NOMO-1 treated with dmso at 0.1 percent for 144 hours (cell line): ENCODE measurements around the gene LILRA5.
"Not testable (repeated sequence)": the region's sequence is repeated elsewhere in the genome, so short reads cannot be mapped to it uniquely, and the experiment has no call there.

Source experiments
- DNase-seq: peaks from one replicate; lab custom pipeline; 2025; ENCODE audit not compliant: unreplicated experiment; lab: John Stamatoyannopoulos, UW

Gene LILRA5

DNA sequence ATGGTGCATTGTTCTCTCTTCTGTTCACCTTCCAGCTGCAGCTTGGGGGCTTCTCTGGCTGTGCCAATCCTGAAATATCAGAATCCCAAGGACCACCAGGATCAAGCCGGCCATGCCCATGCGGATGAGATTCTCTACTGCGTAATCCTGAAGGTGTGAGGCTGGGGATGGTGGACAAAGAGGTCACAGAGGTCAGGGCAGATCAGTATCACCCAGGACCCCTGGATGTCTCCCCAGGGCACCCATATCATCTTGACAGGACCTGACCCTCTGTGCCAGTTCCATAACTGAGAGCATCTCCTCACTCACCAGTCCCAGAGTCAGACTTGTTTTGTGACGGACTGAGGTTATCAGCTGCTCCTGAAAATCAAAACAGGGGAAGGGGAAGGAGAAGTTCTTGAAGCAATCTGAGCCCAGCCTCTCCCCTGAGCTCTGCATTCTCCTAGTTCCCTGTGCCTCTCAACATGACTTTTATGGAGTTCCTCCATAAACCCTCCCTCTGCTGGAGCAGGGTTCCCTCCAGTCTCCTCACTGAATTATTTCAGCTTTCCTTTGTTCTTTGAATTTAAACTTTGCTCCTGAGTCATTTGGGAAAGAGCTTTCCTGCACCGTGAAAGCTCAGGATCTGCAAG is 5.5 kb downstream of the LILRA5 start:
- no peak for DNase-seq

DNA sequence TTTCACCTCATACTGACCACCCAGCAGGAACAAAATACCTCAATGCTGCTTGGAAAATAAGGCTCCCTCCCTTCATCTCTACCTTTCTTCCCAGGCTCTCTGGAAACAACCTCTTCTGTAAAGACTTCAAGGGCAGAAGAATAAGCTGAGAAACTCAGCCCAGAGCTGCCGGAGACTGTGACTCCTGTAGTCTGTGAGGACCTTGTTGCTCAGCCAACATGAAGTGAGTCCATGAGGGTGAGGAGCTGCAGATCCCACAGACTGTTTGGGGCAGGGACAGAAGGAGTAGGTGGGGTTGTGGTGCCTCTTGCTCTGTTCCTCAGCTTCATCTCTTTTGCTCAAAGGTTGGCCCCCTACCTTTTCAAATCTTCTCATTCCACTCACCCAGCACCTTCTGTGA is 7.8 kb downstream of the LILRA5 start:
- no peak for DNase-seq

DNA sequence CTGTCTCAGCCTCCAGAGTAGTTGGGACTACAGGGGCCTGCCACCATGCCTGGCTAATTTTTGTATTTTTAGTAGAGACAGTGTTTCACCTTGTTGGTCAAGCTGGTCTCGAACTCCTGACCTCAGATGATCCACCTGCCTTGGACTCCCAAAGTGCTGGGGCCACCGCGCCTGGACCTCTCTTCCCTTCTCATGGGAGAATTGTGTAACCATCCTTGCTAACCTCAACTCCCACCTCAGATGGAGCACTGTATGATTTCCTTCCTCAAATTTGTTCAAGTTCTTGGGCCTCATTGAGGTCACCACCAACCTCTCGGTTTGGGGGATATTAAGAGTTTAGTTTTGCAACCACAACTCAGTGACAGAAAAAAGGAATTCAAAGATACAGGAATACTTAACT is 10.7 kb downstream of the LILRA5 start:
- peak; percentile 96 for DNase-seq

DNA sequence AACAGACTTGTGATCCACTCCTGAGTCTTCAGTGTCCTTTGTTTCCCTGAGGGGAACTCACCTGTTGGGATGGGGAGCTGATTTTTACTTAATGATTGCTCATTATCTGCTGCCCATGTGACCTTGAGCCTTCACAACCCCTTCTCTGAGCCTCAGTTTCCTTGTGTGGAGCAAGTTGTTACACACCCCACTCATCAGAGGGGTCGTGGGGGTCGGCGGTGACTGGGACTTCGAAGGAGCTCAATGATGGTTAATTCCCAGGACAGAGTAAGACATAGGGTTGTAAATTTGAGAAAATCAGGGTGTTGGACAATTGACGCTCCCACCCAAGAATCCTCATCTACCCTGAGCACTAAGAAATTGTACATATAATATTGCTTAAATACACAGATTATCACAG is 13.5 kb downstream of the LILRA5 start:
- DNase-seq, result no peak

DNA sequence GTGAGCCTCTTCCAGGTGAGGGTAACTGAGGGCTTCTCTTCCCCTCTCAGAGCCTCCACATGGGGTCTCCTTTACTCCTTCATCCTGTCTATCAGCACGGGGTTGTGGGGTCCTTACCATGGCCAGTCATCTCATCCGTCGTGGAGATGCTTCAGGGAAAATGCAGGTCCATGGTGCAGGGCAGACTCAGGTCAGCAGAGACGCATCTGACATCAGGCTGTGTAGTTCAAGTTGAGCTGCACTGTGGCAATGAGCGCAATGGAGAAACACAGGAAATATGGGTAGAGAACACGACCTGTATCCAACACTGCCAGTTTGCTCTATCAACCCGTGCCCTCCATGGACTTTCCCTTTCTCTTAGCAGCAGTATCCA is 13.9 kb downstream of the LILRA5 start:
- DNase-seq, result no peak

DNA sequence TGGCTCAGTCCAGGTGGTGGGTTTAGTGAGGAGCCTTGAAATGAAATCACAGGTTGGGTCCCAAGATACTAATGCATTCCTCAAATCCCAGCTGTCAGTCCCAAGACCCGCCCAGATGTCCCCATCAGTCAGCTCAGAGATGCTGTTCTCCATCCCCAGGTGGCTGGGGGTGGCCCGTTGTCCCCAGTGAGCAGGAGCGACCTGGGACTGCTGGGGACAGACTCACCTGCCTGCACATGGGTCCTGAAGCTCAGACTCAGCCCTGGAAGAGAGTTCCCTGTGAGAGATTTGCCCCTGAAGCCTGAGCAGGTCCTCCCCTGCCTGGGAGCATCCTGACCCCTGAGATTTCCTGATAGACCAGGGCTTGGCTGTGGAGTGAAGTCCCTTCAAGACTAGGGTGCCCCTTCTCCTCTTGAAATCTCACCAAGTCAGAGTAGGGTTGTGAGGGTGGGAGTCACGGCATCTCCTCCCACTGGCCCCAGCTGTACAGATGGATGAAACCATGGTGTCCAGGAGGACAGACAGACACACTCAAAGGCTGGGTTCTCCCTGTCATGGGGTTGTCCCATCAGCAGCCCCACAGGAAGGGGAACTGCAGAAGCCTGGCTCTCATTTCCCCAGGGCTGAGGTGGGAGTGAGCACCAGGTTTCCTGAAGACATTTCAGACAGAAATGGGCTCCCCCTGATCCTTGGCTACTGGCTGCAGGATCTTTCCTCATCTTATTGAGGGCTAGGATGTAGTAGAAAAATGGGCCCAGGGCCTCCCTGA is 14.4 kb downstream of the LILRA5 start:
- DNase-seq, result no peak

DNA sequence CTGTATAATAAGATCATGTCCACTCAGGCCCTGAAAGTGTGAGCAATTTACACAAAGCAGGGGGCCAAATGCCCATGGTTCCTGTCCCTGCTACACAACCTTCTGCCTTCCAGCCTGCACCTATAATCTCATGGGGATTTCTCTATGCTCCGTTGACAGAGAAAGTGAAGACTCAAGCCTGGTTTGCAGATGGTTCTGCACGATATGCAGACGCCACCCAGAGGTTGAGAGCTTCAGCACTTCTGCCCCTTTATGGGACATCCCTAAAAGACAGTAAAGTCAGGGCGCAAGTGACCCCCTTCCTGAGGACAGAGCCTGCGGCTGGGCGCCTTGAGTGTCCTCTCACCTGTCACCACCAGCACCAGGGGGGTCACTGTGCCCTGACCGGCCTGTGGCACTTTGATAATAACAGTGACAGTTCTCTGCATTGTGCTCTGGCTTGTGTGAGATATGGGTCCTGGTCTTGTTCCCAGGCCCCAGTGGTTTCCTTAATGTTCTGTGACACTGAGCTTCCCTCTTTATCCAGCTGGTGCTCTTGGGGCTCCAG is 15.1 kb downstream of the LILRA5 start:
- no peak for DNase-seq

DNA sequence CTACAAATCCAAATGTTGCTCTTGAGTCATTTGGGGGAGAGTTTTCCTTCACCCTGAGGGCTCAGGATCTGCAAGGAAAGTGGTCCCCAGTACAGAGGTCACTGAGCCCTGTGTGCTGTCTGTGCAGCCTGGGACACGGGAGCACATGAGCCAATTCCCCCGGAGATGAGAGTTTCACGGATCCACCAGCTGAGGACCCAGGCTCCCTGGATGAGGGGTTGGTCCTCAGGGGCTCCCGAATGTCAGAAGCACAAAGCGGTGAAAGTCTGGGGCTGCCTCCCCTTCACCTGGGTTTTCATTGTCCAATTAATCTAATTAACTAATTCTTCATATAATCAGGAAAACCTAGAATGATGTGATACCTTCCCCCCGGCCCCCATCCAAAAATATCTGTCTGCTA is 18.4 kb downstream of the LILRA5 start:
- no peak for DNase-seq

DNA sequence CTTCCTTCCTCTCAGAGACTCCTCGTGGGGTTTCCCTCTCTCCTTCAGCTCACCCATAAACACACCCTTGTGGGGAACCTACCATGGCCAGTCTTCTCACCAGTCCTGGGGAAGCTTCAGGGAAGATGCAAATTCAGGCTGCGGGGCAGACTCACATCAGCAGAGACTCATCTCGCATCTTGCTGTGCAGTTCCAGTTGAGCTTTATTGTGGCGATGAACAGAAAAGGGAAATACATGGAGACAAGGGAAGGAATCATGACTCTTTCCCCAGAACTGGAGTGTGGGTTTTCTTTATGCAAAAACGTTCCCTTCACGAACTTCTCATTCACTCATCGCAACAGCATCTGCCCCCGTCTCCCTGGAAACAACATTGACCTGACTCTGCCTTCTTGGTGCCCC is 23.8 kb downstream of the LILRA5 start:
- not testable (repeated sequence) for DNase-seq

DNA sequence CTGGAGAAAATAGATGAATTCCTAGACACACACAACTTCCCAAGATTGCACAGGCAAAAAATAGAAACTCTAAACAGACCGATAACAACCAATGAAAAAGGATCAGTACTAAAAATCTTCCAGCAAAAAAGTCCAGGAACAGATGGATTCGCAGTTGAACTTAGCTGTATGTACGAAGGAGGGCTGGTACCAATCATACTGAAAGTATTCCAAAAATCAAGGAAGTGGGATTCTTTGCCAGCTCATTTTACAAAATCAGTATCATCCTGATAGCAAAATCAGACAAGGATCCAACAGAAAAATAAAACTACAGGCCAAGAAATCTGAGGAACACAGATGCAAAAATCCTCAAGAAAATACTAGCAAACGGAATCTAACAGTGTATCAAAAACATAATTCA is 25.5 kb downstream of the LILRA5 start:
- no peak for DNase-seq

DNA sequence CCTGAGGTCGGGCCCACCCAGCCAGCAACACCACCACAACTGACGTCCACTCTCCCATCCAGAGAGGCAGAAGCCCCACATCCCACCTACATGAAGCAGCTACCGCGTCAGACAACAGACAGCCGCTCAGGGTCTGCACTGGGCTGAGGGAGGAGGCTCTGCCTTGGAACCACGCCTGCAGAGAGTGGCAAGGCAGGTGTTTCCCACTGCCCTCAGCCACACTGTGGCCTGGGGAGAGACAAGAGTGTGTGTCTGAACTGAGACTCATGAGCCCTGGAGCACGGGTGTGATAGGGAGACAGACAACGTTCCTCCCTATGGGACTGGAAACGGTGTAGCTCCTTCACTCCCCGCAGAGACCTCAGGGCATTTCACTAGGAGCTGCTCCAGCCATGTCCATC is 26.7 kb downstream of the LILRA5 start:
- not testable (repeated sequence) for DNase-seq

DNA sequence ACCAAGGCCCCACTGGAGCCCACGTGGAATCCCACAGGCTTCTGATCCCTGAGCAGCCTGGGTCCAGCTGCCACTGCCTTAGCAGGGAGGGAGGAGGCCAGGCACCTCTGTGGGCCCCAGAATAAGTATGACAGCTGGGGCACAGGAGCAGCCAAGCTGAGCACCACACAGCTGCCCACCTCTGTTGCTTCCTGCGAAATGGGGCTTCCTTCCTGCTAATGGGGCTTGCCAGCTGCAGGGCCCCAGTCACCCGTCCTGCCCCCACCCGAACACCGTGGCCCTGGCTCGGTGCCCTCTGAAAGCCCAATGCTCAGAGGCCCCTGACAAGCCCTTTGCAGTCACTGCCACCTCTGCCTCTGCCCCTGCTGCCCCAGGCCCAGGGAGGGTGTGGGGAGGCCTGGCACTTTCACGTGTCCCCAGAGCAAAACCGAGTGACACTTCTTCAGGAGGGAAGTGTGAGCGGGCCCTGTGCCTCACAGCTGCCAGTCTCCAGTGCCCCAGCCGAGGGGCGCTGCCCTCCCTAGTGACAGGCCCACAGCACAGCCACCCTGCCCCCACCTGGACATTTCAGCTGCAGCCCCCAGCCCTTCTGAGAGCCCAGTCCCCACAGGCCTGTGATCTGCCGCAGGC is 27.4 kb downstream of the LILRA5 start:
- not testable (repeated sequence) for DNase-seq

DNA sequence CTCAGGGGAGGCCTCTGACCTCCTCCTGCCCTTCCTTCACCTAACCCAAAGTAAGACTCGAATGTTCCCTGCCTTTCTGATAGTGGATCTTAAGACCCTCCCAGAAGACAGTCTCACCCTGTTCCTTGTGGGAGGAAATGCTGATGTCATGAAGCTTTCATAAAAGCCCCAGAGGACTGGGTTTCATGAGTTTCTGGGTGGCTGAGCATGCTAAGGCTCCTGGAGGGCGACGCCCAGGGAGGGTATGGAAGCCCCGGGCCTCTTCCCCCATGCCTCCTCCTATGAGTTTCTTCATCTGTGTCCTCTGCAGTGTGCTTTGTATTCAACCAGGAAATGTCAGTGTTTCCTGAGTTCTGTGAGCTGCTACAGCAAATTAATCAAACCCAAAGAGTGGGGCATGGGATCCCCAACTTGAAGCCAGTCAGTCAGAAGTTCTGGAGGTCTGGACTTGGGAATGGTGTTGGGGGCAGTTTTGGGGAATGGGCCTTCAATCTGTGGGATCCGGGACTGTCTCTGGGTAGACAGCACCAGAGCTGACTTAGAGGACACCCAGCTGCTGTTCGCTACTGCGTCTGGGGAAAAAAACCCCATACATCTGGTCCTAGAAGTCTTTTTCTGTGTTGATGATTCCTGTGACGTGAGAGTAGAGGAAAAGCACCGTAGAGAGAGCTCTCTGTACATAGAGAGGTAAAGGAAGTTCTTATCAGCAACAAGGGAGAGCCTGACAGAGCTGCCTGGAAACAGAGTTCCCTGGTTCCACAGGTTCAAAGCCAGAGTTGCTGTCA is 30.1 kb downstream of the LILRA5 start:
- DNase-seq, result no peak

DNA sequence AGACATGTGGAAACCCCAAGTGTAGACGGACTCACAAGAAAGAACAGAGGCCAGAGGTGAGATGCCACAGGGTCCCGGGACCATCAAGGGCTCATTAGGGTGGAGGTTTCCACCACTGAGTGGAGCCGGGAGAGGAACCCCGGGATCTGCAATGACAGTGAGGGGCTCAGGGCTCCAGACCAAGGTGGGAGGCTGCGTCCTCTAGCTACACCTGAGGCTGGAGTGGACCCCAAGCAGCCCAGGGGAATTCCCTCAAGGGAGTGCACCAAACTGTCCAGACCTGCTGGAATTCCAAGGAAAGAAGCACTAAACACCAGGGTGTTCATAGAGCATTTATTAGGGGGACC is 31.3 kb downstream of the LILRA5 start:
- DNase-seq, result not testable (repeated sequence)

DNA sequence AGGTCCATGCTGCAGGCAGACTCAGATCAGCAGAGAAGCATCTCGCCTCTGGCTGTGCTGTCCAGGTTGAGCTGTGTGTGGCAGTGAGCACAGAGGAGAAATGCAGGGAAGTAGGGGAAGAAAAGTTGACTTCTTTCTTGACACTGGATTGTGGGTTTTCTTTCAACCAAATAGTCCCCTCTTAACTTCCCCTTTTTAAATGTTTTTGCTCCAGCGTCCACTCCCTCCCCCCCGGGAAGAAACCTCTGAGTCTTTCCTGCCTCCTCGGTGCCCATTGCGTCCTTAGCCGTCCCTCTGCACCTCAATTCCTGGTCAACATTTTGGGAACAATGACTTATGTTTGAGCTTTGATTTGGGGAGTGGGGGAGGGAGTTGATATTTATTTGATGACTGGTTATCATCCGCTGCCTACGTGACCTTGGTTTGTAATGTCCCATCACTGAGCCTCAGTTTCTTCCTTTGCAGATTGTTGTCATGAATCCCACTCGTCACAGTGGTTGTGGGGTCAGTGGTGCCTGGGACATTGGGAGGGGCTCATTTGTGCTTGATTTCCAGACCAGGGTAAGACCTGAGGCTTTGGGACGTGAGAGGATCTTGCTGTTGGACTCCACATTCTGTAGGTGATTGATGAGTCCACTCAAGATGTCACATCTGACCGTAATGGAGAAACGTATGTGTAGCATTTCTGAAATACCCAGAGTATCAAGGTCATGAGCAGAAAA is 31.8 kb downstream of the LILRA5 start, which contains the start of gene LILRB2:
LILRB2 (minus strand) TSS at position 104 of the 722 bp plus-strand sequence. CDS start 614 bp downstream, outside the sequence.
- DNase-seq, result peak; percentile 46

DNA sequence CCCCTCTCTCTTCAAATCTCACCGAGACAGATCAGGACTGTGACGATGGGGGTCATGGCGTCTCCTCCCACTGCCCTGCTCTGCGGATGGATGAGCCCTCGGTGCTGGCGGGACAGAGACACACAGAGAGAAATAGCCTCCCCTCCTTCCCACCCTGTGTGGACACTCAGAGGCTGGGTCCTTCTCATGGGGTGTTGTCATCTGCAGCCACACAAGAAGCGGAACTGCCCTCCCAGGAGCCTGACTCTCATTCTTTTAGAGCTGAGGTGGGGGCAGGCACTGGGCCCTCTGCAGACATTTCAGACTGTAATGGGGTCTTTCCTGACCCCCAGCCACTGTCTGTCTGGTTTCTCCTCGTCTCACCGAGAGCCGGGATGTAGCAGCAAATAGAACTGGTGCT is 32.5 kb downstream of the LILRA5 start:
- peak; percentile 41 for DNase-seq

DNA sequence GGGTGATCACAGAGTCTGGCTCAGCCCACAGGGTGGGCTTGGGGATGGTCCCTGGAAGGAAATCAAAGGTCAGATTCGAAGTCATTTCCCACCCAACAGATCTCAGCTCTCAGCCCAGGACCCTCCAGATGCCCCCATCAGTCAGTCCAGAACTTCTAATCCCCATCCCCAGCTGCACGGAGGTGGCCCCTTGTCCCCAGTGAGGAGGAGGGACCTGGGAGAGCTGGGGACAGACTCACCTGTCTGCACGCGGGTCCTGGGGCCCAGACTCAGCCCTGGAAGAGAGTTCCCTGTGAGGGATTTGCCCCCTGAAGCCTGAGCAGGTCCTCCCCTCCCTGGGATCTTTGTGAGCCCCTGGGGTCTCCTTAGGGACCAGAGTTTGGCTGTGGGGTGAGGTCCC is 32.9 kb downstream of the LILRA5 start:
- not testable (repeated sequence) for DNase-seq

DNA sequence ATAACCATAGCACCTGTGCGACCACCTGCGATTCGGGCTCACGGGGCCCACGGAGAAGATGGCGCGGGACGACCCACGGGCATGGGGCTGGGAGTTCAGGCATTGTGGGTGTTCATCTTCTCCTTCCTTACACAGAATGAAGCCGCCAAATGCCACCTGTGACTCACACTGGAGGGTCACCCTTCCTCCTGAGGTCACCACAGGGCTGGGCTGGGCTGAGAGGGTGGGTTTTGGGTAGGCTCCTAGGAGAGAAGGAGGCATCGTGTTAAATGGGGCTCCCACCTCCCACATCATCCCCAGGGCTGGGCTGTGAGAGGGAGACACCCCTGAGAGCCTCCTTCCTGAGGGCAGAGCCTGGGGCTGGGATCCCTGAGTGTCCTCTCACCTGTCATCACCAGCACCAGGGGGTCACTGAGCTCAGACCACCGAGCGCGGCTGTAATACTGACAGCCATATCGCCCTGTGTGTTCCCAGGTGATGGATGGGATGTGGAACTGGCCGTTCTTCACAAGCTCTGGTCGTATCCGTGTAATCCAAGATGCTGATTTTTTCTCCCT is 33.5 kb downstream of the LILRA5 start:
- DNase-seq, result no peak

DNA sequence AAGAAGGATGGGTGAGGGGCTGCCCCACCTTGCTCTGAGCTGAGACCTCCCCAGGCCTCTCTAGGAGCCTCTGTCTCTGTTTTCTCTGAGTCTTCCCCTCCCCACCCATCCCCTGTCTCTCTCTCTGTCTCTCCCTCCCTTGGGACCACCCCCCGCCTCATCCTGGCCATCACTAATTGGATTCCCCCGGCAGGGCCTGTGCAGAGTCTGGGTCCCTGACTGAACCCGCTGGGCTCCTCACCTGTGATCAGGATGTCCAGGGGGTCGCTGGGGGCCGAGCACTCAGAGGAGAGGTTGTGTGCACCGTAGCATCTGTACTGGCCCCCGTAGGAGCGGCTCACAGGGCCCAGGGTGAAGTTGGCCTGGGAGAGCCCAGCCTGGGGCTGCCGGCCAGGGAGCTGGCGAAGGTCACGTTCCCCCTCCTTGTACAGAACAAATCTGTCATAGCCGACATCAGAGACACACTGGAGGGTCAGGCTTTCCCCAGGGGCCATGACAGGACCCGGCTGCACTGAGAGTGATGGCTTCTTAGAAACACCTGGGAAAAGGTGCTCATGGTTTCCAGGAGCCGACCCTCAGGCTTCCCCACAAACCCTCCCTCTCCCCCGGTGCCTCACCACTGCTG is 34.3 kb downstream of the LILRA5 start:
- DNase-seq, result not testable (repeated sequence)

DNA sequence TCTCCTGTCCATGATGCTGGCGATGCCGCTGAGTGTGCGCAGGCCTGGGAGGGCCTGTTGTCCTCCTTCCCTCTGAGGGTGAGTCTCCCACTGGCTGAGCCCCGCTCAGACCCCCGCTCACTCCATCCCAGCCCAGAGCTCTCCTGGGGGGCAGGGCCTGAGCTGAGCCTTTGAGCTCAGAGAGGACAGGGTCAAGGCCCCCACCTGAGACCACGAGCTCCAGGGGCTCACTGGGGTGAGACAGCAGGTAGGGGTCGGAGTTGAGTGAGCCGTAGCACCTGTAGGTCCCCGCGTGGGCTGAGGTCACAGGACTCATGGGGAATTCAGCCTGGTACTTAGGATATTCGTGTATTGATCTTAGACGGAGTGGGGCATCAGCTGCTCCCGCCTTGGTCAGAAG is 34.9 kb downstream of the LILRA5 start:
- not testable (repeated sequence) for DNase-seq
